HS-5 (cell line): ENCODE measurements around the gene HYAL2.

Experiments used
- DNase-seq: peaks from one replicate; pipeline ENCODE4 v3.0.0-alpha.2; 2012; ENCODE audit warnings: low read depth

Gene HYAL2

GRCh38 chr3:50269977-50270413 lies 52.5 kb downstream of the HYAL2 start:
- DNase-seq, result no peak

DNA sequence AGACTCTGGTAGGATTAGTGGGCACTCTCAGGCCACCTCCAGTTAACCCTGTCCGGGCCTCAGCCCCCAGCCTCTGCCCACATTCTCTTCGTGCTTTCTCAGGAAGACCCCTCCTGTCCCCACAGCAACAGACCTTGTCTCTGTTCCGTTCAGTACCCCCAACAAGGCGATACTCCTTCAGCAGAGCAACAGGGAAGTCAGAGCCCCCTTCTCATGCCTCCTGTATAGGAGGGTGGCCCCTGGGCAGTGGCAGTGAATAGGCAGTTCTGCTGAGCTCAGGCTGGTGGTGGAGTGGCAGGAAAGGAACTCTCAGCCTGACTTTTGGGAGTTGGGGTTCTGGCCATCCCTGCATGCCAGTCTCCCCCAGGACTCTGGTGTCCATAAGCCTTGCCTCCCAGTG lies 53.1 kb downstream of the HYAL2 start:
- DNase-seq, result no peak

DNA sequence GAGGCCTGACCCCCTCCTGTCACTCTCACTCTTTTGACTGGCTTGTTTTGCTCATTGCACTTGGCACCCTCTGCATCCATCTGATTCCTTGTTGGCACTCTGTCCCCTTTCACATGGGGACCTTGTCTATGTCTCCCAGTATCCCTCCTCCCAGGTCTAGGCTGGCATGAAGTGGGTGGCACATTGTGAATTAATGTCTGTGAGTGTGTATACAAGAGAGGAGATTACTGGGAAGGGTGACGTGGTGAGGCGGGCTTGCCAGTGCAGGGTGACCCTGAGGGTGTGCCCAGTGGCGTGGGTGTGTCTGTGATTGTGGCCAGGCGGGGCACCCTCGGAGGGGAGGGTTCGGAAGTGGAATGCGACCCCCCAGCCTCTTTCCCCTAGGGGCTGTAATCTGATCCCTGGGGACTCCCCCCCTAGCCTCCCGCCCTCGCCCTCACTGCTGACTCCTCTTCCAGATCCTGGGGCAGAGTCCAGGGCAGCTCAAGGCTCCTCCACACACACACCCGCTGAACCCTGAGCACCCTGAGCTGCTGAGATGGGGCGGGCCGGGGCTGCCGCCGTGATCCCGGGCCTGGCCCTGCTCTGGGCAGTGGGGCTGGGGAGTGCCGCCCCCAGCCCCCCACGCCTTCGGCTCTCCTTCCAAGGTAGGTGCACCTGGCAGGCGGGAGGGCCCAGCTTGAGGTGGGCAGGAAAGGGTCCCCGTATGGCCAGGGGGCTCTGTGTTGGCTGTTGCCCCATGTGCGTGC lies 53.7 kb downstream of the HYAL2 start, which contains the start of gene SEMA3B:
TSS of gene SEMA3B (plus strand) at position 445 of the 749 bp plus-strand sequence. CDS start at position 539, 94 bp downstream.
- no peak for DNase-seq

- DNase-seq, result no peak
Measured at GRCh38 chr3:50268276-50268675, 54.3 kb downstream of the HYAL2 start.
